NCI-H82 (cell line): Measurements from ENCODE around the gene FAM217A.

ENCODE experiments used
- DNase-seq: peaks from one replicate; lab custom pipeline; 2025; lab: John Stamatoyannopoulos, UW

Gene FAM217A

DNA sequence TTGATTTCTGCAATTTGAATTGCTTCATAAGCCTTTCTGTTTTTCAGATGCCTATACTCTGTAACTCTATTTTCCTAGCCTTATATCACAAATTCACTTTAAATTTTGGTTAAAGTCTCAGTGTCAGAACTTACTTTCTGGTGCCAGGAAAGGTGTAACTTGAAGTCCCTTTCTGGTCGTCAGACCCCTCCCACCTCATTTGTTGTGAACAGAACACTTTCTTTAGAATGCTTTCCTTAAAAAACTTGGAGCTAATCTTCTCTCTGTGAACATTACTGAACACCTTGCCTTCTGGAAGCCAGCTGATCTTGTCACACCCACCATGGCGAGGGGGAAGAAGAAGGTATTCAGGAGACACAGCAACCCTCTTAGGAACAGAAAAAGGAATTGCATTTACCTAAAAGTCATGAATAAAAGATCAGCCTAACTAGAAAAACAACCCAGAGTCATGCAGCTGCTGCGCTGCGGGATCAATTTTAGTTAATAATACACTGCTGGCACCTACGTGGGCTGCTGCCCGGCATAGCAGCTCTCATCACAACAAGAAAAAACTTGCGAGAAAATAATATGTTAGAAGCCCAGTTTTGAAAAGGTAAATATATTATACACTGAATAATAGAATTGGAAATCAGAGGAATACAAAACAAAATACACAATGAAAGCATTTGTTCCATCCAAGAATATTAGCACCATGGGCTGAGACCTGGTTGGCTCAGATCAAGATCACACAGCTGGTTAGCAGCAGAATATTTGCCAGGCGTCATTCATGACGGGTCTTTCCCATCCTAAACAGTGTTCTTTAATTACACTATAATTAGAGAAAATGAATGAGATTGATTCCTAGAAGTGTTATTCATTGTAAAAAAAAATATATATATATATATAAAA, 5.8 kb upstream of the FAM217A start:
- DNase-seq: peak; percentile 34

DNA sequence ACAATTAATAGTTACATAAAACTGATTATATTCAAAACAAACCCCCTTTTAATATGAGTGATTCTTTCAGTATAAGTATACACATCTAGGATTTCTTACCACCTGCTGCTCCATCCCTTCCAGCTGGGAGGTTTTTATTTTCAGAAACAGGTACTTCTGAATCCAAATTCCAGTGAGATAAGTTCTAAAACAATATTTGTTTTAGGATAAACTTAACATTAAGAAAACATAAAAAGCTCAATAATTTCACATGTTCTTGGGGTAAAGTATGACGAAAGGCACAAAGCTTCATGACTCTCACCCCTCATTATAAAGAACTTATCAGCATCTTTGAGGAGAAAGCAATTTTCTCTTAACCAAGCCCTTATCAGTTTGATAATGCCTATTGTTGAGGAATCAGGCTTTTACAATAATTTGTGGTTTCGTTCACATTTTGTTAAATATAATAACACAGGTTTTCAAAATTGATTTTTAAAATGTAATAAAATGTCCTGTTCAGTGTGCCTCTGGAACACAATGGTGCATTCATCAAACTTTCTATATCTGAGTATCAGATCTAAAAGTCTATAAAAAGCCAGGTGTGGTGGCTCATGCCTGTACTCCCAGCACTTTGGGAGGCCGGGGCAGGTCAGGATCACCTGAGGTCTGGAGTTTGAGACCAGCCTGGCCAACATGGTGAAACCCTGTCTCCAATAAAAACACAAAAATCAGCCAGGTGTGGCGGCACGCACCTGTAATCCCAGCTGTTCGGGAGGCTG, 4.3 kb downstream of the FAM217A start:
- DNase-seq: no peak

DNA sequence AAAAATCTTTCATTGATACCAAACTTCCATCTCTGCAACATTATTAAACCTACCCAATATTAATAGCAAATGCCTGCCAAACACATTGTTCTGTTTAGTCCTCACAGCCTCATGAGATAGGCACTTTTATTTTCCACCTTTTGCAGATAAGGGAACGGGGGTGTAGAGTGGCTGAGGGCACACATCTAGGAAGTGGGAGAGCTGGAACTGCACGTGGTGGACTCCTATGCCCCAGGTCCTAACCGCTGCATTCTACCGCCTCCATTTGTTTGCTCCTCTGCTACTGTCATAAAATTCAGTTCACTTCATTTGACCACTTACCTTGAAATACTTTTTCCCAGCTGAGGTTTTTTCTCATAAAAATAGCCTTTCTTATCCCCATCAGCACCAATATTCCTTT, 7.6 kb downstream of the FAM217A start:
- no peak for DNase-seq

DNA sequence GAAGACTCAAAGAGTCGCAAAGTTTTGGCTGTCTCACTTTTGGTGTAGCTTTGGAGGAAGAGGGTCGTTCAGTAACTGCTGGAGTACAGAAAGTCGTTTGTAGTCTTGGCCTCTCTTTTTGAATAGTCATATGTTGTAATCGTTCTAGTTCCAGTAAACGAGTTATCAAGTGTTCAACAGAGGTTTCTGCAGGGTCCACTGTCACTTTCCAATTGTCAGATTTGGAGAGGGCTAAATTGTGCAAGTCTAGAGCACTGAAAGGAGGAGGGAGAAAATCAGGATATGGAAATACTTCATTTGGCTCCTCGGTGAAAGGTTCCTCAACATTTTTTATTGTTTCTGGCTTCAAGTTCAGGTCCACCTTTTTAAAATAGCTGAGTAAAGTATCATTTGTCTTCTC, 9.7 kb downstream of the FAM217A start:
- DNase-seq: no peak

DNA sequence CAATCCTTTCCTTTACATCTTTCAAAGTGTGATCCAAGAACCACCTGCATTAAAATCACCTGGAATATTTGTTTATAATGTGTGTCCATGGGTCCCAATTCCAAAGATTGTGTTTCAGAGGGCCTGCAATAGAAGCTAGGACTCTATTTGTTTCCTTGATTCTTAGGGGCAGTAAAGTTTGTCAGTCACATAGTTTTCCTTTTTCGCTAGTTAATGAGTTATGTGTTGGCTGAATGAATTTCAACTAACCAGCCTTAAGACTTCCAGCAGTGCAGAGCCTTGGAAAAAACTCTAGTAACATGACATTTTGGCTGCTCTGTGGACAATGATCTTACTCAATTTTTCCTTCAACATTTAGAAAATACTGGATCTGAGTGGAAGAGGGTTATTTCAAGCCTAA, 11.3 kb downstream of the FAM217A start:
- DNase-seq: no peak

DNA sequence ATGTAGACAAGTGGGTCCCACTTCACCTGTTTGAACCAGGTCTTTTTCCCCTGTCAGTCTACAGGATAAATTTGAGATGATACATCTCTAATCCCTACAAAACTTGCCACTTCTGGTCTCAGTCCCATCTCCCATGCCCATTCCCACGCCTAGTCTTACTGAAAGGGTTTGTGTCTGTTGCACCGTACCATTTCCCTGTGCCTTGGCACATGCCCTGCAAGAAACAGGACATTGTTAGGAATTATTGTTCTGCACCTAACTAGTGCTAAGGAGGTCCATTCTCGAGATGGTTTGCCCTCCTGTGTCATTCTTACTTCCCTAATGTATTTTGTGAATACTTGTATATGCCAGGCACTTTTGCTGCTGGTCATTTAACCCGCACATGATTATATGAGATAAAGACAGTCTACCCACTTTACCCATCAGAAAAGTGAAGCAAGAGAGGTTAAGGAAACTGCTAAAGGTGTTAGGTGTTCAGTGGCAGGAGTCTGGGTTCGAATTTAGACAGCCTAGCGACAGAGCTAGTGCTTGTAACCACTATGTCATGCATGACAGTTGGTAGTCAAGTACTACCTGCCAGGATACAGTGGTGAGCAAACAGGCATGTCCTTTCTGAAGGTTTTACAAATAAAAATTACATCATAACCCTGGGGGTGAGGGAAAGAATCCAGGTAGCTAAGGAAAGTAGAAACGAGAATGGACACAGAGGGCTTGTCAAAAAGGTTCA, 12.7 kb downstream of the FAM217A start:
- no peak for DNase-seq

DNA sequence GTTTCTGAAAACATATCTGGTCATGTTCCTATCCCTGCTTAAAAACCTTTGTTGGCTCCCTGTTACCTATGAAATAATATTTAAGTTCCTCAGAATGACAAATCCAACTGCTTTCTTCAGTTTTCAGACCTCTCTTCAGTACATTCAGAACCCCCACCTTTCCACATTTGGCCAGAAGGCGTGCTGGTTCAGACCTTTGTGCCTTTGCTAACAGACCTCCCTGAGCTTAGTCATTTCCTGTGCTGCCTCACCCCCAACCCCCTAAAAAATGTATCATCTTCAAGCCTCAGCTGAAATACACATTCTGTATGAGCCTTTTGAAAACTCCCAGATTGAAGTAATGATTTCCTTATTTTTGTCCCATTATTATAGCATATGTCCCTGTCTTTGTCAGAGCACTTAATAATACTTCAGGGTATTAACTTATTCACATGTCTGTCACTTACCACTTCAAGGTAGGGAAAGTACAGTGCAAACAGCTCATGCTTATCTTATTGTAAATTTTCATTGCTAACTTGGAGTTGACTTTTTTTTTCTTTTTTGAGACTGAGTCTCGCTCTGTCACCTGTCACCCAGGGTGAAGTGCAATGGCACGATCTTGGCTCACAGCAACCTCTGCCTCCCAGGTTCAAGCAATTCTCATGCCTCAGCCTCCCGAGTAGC, 19.7 kb downstream of the FAM217A start:
- no peak for DNase-seq

DNA sequence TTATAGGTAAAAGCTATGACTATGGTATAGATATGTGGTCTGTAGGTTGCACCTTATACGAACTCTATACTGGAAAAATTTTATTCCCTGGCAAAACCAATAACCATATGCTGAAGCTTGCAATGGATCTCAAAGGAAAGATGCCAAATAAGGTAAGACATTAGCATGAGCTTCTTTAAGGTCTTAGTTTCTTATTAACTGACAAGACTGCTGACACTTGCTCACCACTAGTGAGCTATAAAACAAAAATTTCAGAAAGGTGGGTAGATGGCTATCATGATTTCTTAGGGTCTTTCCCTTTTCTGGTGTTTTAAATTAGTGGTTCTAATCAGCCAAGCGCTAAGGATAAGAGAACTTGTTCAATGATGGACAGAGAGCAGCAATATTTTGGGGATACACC, 21.9 kb downstream of the FAM217A start:
- DNase-seq: no peak

DNA sequence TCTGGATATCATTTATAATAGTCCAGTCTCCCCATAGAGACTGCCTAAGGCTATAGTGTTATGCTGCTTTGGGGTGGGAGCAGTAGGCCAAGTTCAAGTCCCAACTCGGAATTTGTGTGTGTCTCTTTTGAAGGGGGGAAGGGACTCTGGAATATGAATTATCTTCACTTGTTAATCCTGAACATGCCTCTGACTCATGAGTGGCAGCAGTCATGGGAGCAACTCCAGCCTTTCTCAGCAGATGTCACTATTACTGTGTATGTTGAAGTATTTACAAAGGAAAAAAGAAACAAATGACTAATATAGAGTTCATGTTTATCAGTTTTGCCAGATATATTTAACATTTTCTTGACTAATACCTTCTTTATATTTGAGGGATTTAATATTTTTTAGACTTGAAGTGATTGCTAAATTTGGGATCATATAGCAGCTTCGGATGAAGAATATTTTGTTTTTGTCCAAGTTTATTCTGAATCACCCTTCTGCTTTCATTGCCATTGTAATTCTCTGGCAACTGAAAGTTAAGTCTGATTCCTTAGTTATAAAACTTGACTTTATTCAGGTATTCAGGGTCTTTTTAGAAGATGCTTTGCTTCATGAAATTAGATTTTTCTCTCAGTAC, 23.4 kb downstream of the FAM217A start:
- peak; percentile 64 for DNase-seq

DNA sequence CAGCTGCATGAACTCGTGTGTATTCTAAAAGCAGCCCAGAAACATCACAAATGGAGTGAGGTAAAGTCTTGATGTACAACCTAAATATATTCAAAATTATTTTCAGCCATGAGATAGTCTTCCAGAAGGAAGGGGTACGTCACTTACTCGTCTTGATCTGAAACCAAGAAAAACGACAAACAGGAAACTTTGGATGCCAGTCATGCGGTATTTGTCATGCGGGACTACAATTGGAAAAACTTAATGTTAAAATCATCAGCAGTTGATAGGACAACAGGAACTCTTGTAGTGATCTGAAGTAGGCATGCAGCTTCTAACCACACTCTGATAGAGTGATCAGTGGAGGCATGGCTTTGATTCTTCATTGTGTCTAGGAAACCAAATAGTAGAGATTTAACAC, 29.7 kb downstream of the FAM217A start:
- DNase-seq: no peak

DNA sequence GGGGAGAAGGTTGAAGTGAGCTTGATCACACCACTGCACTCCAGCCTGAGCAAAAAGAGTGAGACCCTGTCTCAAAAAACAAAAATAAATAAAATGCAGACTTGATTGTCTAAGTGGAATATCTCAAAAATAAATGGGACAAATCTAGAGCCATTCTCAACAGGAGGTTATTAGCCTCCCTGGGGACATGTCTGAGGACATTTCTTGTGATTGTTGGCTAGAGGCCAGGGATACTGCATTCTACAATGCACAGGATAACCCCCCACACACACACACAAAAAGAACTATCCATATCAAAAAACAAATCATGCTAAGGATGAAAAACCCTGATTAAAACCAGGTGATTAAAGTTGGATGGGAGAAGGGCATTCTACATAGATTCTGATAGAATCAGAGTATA, 37.5 kb downstream of the FAM217A start:
- DNase-seq: no peak

DNA sequence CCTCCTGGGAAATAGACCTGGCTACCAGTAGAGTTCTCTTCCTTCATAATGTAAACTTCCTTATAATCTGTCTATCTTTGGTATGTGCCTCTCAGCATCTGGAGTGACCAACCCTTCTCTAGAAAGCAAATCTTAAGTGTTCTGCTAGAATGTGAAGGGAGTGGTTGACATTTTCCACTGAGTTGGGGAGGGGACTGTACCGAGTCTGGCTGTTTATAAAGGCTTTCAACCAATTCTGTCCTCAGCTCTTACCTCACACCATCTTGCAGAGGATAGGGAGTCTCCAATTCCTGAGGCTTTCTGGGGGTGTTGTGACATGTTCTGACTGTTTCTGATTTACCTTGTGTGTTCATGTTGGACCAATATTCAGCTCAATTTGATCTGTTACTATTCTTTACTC, 39.6 kb downstream of the FAM217A start:
- no peak for DNase-seq

DNA sequence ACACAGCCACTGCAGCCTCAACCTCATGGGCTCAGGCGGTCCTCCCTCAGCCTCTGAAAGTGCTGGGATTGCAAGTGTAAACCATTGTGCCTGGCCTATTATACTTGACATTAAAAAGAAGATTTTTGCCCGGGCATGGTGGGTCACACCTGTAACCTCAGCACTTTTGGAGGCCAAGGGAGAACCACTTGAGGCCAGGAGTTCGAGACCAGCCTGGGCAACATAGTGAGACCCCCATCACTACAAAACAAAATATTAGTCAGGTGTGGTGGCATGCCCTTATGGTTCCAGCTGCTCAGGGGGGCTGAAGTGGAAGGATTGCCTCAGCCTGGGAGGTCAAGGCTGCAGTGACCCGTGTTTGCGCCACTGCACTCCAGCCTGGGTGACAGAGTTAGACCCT, 42.4 kb downstream of the FAM217A start:
- no peak for DNase-seq

DNA sequence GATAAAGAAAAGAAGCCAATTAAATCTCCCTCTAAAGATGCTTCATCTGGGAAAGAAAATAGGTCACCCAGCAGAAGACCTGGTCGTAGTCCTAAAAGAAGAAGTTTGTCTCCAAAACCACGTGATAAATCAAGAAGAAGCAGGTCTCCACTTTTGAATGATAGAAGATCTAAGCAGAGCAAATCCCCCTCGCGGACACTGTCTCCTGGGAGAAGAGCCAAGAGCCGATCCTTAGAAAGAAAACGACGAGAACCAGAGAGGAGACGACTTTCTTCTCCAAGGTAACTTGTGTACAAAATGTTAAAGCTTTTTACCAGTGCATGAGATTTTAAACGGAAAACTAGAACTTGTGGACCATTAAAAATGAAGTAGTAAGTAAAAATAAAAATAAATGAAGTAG, 46.5 kb downstream of the FAM217A start:
- peak; percentile 55 for DNase-seq

DNA sequence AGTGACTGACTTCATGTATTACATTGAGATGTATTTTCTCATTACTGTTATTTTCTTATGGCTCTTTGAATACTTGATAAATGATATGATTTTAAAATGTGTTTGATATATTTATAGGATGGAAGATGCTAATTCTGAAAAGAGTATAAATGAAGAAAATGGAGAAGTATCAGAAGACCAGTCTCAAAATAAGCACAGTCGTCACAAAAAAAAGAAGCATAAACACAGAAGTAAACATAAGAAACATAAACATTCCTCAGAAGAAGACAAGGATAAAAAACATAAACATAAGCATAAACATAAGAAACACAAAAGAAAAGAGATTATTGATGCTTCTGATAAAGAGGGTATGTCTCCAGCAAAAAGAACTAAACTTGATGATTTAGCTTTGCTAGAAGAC, 47.5 kb downstream of the FAM217A start:
- DNase-seq: no peak

DNA sequence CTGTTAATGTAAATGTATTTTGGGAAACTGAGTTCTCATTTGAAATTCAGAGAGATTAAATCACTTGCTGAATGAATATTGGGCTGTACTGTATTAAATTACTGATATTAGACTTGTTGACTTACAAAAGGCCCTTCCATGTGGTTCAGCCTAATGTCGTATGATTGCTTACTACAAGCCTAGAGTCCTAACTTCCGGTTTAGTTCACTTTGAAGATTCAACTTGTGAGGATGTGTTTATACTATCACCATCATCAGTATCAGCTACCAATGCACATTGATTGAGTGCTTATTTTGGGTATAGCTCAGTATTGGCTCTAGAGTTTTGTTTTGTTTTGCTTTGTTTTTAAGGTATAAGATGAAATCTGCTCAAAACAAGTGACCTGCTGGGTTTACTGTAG, 48.3 kb downstream of the FAM217A start:
- no peak for DNase-seq

DNA sequence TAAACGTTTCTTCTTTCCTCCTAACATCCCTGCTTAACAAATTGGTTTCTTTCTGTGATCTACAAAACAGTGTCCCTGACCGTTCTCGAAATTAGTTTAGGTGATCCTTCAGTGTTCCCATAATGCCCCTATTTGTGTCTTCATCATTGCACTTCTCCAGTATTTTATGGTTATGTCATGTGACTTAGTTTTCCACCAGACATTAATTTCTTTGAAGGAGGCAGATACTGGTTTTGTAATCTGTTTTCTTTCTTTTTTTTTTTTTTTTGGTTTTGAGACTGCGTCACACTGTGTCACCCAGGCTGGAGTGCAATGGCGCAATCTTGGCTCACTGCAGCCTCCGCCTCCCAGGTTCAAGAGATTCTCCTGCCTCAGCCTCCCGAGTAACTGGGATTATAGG, 49.2 kb downstream of the FAM217A start:
- DNase-seq: no peak

DNA sequence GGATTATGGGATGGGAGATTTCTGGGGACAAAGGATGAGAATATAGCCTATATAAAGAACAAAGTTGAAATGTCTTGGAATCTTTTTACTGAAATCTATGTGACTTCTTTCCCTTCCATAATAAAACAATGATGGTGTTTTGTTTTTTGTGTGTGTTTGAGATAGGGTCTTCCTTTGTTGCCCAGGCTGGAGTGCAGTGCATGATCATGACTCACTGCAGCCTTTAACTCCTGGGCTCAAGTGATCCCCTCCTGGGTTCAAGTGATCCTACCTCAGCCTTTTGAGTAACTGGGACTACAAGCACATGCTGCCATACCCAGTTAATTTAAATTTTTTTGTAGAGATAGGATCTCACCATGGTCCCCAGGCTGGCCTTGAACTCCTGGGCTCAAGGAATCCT, 50.9 kb downstream of the FAM217A start:
- DNase-seq: no peak

DNA sequence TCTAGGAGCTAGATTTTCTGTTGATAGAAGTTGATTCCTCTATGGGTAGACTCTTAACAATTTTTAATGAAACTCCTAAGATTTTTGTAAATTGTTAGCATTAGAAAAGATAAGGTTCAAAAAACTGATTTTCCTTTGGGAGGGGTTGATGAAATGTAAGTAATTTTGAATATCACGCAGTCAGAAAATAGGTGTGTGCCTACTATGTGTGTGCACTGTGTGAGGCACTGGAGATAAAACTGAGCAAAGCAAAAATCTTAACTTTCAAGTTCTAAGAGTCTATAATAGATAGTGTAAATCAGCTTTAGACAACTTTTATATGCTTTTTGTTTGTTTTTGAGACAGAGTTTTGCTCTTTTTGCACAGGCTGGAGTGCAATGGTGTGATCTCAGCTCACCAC, 53.3 kb downstream of the FAM217A start:
- no peak for DNase-seq

DNA sequence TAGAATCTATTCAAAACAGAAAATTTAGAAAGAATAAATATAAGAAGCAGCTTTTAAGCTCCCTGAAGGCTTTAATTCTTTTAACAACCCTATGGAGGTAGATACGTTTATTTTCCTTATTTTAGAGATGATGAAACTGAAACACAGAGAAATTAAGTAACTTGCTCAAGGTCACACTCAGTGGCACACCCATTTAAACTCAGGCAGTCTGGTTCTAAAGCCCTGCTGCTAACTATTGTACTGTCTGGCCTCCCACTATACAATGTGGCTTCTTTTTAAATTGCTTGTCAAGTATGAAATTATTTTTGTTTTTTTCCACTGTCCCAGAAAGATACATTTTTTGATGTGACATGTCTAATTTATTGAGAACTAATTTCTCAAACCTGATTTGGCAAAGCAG, 55.7 kb downstream of the FAM217A start:
- DNase-seq: no peak

DNA sequence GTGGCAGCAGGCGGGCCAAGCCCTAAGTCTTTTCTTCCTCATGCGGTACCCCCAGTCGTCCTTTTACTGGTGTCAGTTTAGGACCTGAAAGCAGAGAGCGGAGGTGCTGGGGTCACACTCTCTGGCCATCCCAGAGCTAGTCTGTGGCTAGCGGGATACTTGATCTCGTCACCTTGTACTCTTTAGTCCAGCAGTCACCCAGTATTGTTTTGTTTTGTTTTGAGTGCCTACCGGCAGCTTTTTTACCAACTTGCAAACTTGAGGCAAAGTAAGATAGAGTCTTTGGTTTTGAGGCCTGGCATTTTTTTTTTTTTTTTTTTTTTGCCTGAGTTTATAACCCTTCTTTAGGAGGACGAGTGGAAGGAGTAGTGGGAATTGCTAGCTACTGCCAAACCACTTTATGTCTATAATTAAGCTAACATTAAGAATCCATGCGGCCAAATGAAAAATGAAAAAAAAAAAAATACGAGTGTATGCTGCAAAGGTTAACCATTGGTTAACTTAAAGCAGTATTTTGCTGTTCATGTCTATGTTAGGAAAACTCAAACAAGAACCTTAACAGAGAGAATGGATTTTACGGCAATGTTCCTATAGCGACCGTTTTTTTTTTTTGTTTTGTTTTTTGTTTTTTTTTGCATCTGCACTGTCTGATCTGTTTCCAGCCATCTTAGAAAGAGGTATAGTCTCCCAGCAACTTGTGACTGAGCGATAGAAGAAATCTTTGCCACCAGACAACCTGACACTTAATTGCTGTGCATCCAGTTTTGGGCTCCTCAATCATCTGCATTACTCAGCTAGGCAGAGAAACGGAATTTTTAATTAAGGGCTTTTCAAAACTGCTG, 56.9 kb downstream of the FAM217A start:
- DNase-seq: peak; percentile 18
